ENCODE data around the gene ZDHHC19.
"Not testable (repeated sequence)": the region's sequence is repeated elsewhere in the genome, so short reads cannot be mapped to it uniquely, and the experiment has no call there.

ZDHHC19 gene, protein sequence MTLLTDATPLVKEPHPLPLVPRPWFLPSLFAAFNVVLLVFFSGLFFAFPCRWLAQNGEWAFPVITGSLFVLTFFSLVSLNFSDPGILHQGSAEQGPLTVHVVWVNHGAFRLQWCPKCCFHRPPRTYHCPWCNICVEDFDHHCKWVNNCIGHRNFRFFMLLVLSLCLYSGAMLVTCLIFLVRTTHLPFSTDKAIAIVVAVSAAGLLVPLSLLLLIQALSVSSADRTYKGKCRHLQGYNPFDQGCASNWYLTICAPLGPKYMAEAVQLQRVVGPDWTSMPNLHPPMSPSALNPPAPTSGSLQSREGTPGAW

GRCh38 chr3:196210673-196211556 is at the start of gene ZDHHC19:
Gene ZDHHC19, minus strand, starts transcription at chr3:196211400. Its CDS starts 85 bp downstream, at chr3:196211315.
- DNase-seq: no peak

GRCh38 chr3:196260784-196261183 is 49.6 kb upstream of the ZDHHC19 start:
- DNase-seq: no peak

- DNase-seq: no peak
Observed at GRCh38 chr3:196255776-196256175, 44.6 kb upstream of the ZDHHC19 start.

DNA sequence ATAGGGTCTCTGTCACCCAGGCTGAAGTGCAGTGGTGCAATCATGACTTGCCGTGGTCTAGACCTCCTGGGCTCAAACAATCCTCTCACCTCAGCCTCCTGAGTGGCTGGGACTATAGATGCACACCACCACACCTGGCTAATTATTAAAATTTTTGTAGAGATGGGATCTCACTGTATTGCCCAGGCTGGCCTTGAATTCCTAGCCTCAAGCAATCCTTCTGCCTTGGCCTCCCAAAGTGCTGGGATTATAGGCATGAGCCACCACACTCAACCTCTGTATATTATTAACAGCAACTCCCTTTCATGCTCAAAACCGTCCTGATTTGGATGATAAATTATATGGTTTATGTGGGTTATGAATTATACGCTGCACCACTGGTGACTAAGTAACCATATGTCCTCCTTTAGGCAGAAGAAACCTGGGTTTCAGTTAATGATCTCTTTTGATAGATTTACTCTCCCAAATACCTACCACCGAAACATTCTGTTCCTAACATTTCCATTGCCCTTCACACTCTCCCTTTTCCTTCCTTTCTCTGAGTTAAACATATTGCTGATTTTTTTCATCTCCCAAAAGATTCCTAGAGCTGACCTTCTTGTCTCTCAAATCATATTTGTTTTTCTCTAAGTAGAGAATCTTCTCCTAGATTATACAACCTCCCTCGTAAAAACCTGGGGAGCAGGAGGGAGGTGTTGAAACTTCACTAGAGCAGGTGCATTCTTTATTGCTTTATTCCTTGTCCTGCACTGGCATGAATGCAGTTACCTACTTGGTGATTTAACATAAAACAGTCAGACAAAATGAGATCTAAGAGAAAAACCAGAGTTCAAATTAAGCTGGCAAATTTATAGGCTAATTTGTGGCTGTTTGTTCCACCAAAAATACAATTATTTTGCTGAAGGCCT is 43.4 kb upstream of the ZDHHC19 start:
- DNase-seq: no peak

DNA sequence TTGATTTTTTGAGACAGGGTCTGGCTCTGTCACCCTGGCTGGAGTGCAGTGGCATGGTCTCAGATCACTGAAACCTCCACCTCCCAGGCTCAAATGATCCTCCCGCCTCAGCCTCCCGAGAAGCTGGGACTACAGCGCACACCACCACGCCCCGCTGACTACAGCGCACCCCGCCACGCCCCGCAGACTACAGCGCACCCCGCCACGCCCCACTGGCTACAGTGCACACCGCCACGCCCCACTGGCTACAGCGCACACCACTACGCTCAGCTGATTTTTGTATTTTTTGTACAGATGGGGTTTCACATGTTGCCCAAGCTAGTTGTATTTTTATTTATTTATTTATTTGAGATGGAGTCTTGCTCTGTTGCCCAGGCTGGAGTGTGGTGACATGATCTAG is 40.7 kb upstream of the ZDHHC19 start:
- DNase-seq: no peak

DNA sequence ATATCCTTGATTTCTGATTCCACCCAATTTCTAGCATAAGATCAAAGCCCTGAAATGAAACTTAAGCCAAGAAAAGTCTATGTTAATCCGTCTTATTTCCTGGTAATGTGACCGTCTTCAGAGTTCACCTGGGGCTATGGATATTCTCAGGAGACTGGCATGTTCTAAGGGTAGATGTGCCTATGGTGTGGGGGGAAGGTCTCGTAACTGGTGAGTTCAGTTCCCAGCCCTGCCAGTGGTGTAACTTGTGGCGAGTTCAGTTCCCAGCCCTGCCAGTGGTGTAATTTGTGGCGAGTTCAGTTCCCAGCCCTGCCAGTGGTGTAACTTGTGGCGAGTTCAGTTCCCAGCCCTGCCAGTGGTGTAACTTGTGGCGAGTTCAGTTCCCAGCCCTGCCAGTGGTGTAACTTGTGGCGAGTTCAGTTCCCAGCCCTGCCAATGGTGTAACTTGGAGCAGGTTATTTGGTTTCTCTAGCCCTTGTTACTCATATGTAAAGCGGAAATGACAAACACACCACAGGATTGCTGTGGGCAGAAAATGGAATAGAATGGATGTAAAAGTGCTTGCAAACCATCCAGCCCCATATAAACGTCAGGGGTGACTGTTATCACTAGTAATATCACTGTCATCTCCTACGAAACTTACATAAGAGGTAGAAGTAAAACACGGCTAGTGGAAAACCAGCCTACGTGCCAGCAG is 35.6 kb upstream of the ZDHHC19 start:
- peak in 1 of 2 donors; percentile 14 for DNase-seq

GRCh38 chr3:196244166-196244565 is 33.0 kb upstream of the ZDHHC19 start:
- not testable (repeated sequence) for DNase-seq

- no peak for DNase-seq
Observed at GRCh38 chr3:196241704-196242103, 30.5 kb upstream of the ZDHHC19 start.

GRCh38 chr3:196240424-196240823 is 29.2 kb upstream of the ZDHHC19 start:
- DNase-seq: no peak

GRCh38 chr3:196238612-196239560 is 27.7 kb upstream of the ZDHHC19 start:
- no peak for DNase-seq

DNA sequence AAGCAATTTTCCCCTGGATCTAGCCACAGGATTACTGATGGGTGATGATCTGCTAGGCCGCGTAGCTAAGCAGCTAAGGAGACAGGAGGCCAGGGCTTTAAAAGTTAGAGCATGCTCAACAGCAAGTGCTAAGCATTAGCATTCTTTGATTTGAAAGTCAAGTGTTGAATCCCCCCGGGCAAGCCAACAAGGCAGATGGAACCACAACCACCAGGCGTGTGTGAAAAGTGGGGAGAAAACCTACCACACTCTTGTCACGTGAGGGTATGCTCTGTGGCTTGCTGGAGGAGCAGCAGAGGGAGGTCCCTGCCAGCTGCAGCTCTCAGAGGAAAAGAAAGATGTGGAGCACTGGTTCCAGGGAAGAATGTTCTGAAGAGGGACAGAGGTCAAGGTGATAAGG is 26.0 kb upstream of the ZDHHC19 start:
- DNase-seq: peak in 1 of 2 donors; percentile 12

DNA sequence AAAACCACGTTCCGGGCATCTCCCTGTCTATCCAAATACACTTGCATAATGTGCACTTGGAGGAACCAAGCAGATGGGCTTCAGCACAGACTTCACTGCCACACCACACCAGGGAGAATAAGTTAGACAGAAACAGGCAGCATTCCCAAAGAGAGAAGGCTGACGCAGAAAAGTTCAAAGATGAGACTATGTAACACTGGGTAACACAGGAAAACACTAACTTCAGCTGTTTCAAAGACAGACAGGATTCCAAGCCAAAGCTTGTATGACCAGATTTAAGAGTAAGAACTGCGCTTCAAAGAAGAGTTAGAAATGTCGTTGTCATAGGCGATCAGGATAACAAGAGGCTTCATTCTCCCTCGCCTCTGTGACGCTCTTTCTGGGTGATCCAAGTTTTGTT is 25.0 kb upstream of the ZDHHC19 start:
- no peak for DNase-seq

DNA sequence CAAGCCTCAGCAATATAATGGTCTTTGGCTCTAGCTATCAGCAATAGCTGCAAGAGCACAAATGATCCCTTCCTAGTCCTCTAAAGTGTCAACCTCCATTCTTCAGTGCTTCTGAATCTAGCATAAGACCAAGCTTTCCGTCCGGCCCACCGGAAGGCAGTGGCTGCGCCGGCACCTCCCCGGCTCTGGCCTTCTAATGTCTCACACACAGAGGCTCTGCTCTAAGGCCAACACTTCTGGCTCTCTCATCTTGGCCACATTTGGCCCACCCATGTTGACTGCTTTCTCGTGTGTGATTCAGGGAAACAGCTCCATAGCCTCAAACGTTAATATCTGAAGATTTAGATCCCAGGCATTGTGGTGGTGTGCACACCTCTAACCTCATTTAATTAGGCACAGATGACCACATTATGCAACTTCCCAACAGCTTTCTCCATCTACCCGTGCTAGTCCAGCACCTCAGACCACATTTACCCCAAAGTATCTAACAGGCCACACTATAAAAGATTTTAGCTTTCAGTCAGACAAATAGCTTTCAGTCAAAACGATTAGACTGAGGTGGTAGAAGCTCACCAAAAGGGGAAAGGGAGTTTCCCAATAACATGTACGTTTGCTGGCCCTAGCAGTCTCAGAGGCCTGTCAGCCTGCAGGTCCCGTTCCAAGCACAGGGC is 24.4 kb upstream of the ZDHHC19 start:
- DNase-seq: no peak

GRCh38 chr3:196232882-196233251 is 21.7 kb upstream of the ZDHHC19 start:
- no peak for DNase-seq

GRCh38 chr3:196232154-196232881 is 21.1 kb upstream of the ZDHHC19 start:
- no peak for DNase-seq

DNA sequence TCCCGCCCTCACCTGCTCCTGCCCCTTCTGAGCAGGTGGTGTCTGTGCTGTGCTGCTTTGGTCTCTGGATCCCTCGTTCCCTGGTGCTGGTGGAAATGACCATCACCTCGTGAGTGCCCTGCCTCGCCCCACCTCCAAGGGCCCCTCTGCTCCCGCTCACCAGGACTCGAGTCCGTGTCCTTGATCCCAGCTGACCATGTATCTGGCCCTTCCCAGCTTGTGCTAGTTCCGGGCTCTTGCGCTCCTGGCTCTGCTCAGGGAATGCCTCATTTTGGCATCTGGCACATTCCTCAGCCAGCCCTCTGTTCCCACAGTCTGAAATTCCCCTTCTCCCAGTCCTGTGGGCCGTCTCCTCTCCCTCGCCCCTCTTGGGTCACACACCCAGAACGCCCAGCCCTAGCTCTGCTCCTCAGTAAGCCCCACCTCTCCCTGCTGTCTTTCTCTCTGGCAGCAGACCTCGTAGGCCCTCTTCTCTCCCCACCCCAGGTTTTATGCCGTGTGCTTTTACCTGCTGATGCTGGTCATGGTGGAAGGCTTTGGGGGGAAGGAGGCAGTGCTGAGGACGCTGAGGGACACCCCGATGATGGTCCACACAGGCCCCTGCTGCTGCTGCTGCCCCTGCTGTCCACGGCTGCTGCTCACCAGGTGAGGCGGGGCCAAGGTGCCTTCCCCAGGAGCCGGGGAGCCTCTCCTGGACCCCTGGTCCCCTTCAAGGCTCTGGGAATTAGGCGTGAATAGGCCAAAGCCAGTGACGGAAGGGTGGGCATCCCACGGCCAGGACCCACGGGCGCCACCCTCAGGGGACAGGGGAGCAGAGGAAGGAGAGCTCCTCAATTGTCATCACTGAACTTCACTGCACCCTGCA is 16.7 kb upstream of the ZDHHC19 start:
- DNase-seq: no peak

- no peak for DNase-seq
Observed at GRCh38 chr3:196227121-196227561, 15.9 kb upstream of the ZDHHC19 start.

DNA sequence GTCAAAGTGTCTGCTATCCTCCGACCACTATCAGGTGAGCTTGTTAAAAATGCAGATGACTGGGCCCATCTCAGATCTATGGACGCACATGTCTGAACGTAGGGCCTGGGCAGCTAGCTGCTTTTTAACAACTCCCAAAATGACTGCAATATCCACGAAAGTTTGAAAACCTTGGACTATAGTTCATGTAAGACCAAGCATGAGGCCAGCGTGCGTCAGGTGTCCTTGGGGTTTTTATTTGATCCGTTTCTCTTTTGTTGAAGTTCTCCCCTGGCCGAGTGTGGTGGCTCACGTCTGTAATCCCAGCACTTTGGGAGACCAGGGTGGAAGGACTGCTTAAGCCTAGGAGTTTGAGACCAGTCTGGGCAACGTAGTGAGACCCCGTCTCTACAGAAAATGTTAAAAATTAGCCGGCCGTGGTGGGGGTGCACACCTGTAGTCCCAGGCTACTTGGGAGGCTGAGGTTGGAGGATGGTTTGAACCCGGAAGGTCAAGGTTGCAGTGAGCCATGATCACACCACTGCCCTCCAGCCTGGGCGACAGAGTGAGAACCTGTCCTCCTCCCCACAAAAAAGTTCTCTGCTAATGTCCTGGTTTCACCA is 14.7 kb upstream of the ZDHHC19 start:
- no peak for DNase-seq
